Nephron progenitor cell (in vitro differentiated cells): ENCODE results near the gene STX5.
"Not testable (repeated sequence)": the region's sequence is repeated elsewhere in the genome, so short reads cannot be mapped to it uniquely, and the experiment has no call there.

ENCODE experiments used
- DNase-seq: peaks from one replicate; pipeline ENCODE4 v3.0.0; 2021
- H3K27ac Mint-ChIP-seq: 2 replicates; pipeline ENCODE4 v1.8.0; 2021; ENCODE audit warnings: mild to moderate bottlenecking, moderate library complexity, mixed read lengths
- H3K27me3 Mint-ChIP-seq: 2 replicates; pipeline ENCODE4 v1.8.0; 2021; ENCODE audit warnings: mild to moderate bottlenecking, low read depth, mixed read lengths; ENCODE audit not compliant: poor library complexity
- H3K36me3 Mint-ChIP-seq: 2 replicates; pipeline ENCODE4 v1.8.0; 2021; ENCODE audit warnings: low read depth, mixed read lengths
- H3K4me1 Mint-ChIP-seq: 2 replicates; pipeline ENCODE4 v1.8.0; 2021; ENCODE audit warnings: mixed read lengths
- H3K4me3 Mint-ChIP-seq: 2 replicates; pipeline ENCODE4 v1.8.0; 2021; ENCODE audit warnings: mild to moderate bottlenecking, moderate library complexity, mixed read lengths
- H3K9me3 Mint-ChIP-seq: 2 replicates; pipeline ENCODE4 v1.8.0; 2021; ENCODE audit warnings: mild to moderate bottlenecking, moderate library complexity, mixed read lengths
- TF ChIP-seq, protein P1 (sequence below): fragments of 200-600 bp; sonication (generic); IDR thresholded peaks from 2 replicates; pipeline ENCODE4 v1.5.0; 2021; ENCODE audit warnings: antibody characterized with exemption

The STX5 gene

DNA sequence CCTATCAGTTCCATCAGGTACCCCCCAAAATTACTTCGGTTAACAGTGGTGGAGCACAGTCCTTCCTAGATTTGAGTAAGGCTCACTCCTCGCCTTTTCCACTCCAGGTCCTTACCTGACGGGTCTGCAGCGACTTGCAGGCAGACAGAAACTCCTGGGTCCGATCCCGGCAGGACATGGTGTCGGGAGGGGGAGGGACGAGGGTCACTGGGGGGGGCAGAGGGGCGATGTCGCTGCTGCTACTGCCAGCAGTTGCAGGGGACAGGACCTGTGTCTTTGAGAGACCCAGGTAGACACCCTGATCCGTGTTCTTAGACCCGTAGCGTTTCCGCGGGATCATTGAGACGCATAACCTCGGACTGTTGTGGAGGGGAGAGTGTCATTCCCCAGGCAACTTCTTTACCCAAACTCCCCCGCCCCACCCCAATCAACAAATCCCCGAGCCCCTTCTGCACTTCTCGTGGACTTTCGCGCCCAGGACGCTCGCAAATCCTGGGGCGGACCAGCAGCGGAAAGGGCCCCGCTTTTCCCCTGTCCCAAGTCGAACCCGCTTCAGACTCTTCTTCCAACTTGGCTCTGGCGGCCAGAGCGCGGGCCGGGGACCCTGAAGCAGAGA is 839 bp downstream of the STX5 start:
- DNase-seq, result peak; percentile 73
- TF ChIP-seq, protein P1, sequence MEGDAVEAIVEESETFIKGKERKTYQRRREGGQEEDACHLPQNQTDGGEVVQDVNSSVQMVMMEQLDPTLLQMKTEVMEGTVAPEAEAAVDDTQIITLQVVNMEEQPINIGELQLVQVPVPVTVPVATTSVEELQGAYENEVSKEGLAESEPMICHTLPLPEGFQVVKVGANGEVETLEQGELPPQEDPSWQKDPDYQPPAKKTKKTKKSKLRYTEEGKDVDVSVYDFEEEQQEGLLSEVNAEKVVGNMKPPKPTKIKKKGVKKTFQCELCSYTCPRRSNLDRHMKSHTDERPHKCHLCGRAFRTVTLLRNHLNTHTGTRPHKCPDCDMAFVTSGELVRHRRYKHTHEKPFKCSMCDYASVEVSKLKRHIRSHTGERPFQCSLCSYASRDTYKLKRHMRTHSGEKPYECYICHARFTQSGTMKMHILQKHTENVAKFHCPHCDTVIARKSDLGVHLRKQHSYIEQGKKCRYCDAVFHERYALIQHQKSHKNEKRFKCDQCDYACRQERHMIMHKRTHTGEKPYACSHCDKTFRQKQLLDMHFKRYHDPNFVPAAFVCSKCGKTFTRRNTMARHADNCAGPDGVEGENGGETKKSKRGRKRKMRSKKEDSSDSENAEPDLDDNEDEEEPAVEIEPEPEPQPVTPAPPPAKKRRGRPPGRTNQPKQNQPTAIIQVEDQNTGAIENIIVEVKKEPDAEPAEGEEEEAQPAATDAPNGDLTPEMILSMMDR, result no peak
- Mint-ChIP-seq H3K36me3 (peaks cover 32% of the 10 kb centered on the region), H3K9me3 (no peaks in the 10 kb centered on the region), H3K4me3 (peak overlapping the region; percentile 95), H3K27ac (peak overlapping the region; percentile 100), H3K4me1 (peaks cover 32% of the 10 kb centered on the region), H3K27me3 (no peaks in the 10 kb centered on the region)

GRCh38 chr11:62828130-62828529 is 3.7 kb downstream of the STX5 start:
- Mint-ChIP-seq H3K36me3 (peaks cover 33% of the 10 kb centered on the region), H3K4me1 (peaks cover 24% of the 10 kb centered on the region)
- H3K4me3 Mint-ChIP-seq, H3K9me3 Mint-ChIP-seq, H3K27me3 Mint-ChIP-seq, H3K27ac Mint-ChIP-seq, DNase-seq: not testable (repeated sequence)

DNA sequence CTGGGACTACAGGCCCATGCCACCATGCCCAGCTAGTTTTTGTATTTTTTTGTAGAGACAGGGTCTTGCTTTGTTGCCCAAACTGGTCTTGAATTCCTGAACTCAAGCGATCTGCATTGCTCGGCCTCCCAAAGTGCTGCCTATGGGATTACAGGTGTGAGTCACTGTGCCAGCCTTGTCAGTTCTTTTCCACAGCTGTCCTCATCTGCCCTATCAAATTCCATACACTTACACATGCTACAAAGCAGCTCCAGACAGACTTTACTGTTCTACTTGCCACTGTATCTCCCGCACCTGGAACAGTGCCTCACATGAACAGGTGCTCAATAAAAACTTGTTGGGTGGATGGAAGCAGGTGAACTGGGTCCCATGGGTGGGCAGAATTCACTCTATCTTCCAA is 8.2 kb downstream of the STX5 start:
- no peaks in the 10 kb centered on the region for H3K27me3 Mint-ChIP-seq

DNA sequence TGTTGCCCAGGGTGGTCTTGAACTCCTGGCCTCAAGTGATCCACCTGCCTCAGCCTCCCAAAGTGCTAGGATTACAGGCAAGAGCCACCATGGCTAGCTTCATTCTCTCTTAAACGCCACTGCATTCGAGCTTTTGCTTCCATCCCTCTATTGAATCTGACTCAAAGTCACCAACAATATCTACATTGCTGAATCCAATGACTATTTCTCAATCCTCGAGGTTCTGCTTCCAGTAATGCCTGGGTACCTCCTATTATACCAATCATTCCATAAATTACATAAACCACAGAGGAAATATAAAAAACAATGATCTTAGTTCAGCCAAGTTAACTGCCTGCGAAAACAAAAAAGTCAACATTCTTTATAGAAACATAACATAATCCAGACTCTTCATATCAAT is 14.7 kb downstream of the STX5 start:
- H3K4me3 Mint-ChIP-seq, result no peak overlapping the region
- H3K9me3 Mint-ChIP-seq, result no peaks in the 10 kb centered on the region
- peaks cover 45% of the 10 kb centered on the region for H3K36me3 Mint-ChIP-seq
- no peaks in the 10 kb centered on the region for H3K4me1 Mint-ChIP-seq
- TF ChIP-seq, protein P1, result no peak
- DNase-seq, result no peak
- H3K27me3 Mint-ChIP-seq, result no peaks in the 10 kb centered on the region
- no peak overlapping the region for H3K27ac Mint-ChIP-seq

More for the DNA sequence above, 8.2 kb downstream of the STX5 start:
- TF ChIP-seq, protein P1, result no peak
- Mint-ChIP-seq H3K4me1 (no peaks in the 10 kb centered on the region), H3K9me3 (no peaks in the 10 kb centered on the region), H3K36me3 (peaks cover 65% of the 10 kb centered on the region), H3K4me3 (no peak overlapping the region), H3K27ac (peak overlapping the region; percentile 32)
- DNase-seq, result no peak

DNA sequence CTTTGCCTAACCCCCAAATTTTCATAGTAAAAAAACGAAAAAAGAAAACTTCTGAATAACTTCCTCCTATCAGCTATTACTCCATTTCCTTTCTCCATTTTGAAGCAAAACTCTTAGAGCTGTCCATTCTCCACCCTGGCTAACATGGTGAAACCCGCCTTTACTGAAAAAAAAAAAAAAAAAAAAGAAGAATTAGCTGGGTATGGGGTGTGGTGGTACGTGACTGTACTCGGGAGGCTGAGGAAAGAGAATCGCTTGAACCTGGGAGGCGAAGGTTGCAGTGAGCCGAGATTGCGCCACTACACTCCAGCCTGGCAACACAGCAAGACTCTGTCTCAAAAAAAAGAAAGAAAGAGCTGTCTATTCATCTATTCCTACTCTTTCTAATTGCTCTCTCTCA is 15.3 kb downstream of the STX5 start:
- Mint-ChIP-seq H3K27me3 (no peaks in the 10 kb centered on the region), H3K36me3 (peaks cover 44% of the 10 kb centered on the region), H3K4me1 (no peaks in the 10 kb centered on the region), H3K4me3 (no peak overlapping the region), H3K27ac (no peak overlapping the region), H3K9me3 (no peaks in the 10 kb centered on the region)
- DNase-seq, result no peak
- TF ChIP-seq, protein P1, result no peak

DNA sequence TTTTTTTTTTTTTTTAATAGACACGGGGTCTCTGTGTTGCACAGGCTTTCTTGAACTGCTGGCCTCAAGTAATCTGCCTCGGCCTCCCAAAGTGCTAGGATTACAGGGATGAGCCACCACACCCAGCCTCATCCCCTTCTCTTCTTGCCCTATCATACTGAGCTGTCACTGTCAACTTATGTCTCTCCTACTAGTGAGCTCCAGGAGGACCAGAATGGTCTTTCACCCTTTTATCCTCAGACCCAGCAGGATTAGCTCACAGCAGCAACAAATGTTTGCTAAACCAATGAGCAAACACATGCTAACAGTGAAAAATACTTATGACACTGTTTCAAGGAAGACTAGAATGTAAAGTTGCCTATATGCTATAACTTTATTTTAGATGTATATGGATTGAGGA is 20.2 kb downstream of the STX5 start:
- no peak overlapping the region for H3K27ac Mint-ChIP-seq
- DNase-seq, result no peak
- TF ChIP-seq, protein P1, result no peak
- peaks cover 19% of the 10 kb centered on the region for H3K36me3 Mint-ChIP-seq
- H3K27me3 Mint-ChIP-seq, result no peaks in the 10 kb centered on the region
- no peaks in the 10 kb centered on the region for H3K9me3 Mint-ChIP-seq
- H3K4me3 Mint-ChIP-seq, result no peak overlapping the region
- H3K4me1 Mint-ChIP-seq, result peaks cover 3% of the 10 kb centered on the region
